Neural progenitor cell (in vitro differentiated cells): Measurements from ENCODE around the gene POU3F3.

Experiments
- EZH2 ChIP-seq: fragments of 200-600 bp; sonication (generic); IDR thresholded peaks from 2 replicates; pipeline ENCODE4 v1.6.1; 2017; ENCODE audit warnings: antibody characterized with exemption, mild to moderate bottlenecking, moderate library complexity
- EZH2phosphoT487 ChIP-seq: fragments of 200-600 bp; sonication (generic); IDR thresholded peaks from 2 replicates; pipeline ENCODE4 v1.6.1; 2017; ENCODE audit warnings: antibody characterized with exemption
- TF ChIP-seq, protein P1 (sequence below): fragments of 200-600 bp; sonication (generic); IDR thresholded peaks from 2 replicates; pipeline ENCODE4 v1.5.1; 2017; ENCODE audit warnings: antibody characterized with exemption, mild to moderate bottlenecking

DNA sequence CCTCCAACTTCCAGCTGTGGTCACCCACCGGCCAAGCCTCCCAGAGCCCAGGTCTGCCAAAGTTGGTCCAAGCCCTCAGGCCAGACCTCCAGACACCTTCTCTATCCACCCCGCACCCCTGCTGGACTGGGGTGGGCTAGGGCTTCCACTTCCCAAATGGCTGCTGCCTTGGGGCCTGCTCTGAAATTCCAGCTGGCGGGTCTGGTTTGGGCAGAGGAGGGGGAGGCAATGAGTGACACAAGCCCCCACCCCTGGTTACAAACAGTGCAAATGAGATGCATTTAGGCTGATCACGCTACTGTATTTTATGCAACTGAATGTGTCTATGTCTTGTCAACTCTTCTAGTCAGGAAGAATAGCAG is 14.6 kb downstream of the POU3F3 start:
- TF ChIP-seq, protein P1, sequence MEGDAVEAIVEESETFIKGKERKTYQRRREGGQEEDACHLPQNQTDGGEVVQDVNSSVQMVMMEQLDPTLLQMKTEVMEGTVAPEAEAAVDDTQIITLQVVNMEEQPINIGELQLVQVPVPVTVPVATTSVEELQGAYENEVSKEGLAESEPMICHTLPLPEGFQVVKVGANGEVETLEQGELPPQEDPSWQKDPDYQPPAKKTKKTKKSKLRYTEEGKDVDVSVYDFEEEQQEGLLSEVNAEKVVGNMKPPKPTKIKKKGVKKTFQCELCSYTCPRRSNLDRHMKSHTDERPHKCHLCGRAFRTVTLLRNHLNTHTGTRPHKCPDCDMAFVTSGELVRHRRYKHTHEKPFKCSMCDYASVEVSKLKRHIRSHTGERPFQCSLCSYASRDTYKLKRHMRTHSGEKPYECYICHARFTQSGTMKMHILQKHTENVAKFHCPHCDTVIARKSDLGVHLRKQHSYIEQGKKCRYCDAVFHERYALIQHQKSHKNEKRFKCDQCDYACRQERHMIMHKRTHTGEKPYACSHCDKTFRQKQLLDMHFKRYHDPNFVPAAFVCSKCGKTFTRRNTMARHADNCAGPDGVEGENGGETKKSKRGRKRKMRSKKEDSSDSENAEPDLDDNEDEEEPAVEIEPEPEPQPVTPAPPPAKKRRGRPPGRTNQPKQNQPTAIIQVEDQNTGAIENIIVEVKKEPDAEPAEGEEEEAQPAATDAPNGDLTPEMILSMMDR, result no peak
- TF ChIP-seq EZH2 (no peak), EZH2phosphoT487 (no peak)
